ENCODE measurements around the gene TGIF1.

DNA sequence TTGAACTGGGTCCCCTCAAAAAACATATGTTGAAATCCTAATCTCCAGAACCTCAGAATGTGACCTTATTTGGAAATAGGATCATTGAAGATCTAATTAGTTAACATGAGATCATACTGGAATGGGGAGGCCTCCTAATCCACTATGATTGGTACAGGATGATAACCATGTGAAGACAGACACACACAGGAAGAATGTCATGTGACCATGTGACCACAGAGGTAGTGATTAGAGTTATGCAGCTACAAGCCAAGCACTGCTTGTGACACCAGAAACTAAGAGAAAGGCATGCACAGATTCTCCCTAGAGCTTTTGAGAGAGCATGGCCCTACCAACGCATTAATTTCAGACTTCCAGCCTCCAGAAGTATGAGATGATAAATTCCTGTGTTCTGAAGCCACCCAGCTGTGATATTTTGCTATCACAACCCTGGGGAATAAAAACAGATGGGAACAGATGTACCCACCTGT, 47.0 kb upstream of the TGIF1 start:
- no peak for TF ChIP-seq CTCF (IDR thresholded peaks at IDR 0.05)
- no peak for TF ChIP-seq POLR2A (IDR thresholded peaks at IDR 0.05)

All from lower leg skin (tissue), 3 donors.